Endothelial cell (in vitro differentiated cells): ENCODE results near the gene FAAP20. TPM values are rescaled to one million over a fixed set of nuclear protein-coding genes. Genes with fewer than 3 reads are reported as not detected.

Experiments
- DNase-seq: peaks from one replicate; pipeline ENCODE4 v3.0.0; 2021; ENCODE audit warnings: low spot score
- H3K27ac Mint-ChIP-seq: one replicate; pipeline ENCODE4 v1.8.0; 2021; ENCODE audit warnings: mixed read lengths, inconsistent platforms; ENCODE audit not compliant: unreplicated experiment
- H3K27me3 Mint-ChIP-seq: one replicate; pipeline ENCODE4 v1.8.0; 2021; ENCODE audit warnings: mild to moderate bottlenecking, moderate library complexity, mixed read lengths, inconsistent platforms; ENCODE audit not compliant: unreplicated experiment
- H3K36me3 Mint-ChIP-seq: one replicate; pipeline ENCODE4 v1.8.0; 2021; ENCODE audit warnings: mild to moderate bottlenecking, low read depth, mixed read lengths, inconsistent platforms; ENCODE audit not compliant: unreplicated experiment
- H3K4me1 Mint-ChIP-seq: one replicate; pipeline ENCODE4 v1.8.0; 2021; ENCODE audit warnings: mild to moderate bottlenecking, mixed read lengths, inconsistent platforms; ENCODE audit not compliant: unreplicated experiment
- H3K4me3 Mint-ChIP-seq: one replicate; pipeline ENCODE4 v1.8.0; 2021; ENCODE audit warnings: mild to moderate bottlenecking, mixed read lengths, inconsistent platforms; ENCODE audit not compliant: unreplicated experiment
- H3K9me3 Mint-ChIP-seq: one replicate; pipeline ENCODE4 v1.8.0; 2021; ENCODE audit warnings: mixed read lengths, inconsistent platforms; ENCODE audit not compliant: unreplicated experiment
- total RNA-seq: library from RNA; stranded (reverse); fragmentation: NEBNext Ultra II Directional; extraction: Animal tissue kit (Norgen Biotek cat#: 25700); gene quantifications from one replicate; pipeline ENCODE4 v1.2.1, GENCODE V29; 2021; ENCODE audit not compliant: unreplicated experiment
- TF ChIP-seq, protein P1 (sequence below): fragments of 200-600 bp; sonication (generic); IDR thresholded peaks from one replicate; pipeline ENCODE4 v1.5.0; 2021; ENCODE audit warnings: antibody characterized with exemption; ENCODE audit not compliant: unreplicated experiment

The FAAP20 gene
- total RNA-seq, 1 donor from 2014 or later: 118 TPM

DNA sequence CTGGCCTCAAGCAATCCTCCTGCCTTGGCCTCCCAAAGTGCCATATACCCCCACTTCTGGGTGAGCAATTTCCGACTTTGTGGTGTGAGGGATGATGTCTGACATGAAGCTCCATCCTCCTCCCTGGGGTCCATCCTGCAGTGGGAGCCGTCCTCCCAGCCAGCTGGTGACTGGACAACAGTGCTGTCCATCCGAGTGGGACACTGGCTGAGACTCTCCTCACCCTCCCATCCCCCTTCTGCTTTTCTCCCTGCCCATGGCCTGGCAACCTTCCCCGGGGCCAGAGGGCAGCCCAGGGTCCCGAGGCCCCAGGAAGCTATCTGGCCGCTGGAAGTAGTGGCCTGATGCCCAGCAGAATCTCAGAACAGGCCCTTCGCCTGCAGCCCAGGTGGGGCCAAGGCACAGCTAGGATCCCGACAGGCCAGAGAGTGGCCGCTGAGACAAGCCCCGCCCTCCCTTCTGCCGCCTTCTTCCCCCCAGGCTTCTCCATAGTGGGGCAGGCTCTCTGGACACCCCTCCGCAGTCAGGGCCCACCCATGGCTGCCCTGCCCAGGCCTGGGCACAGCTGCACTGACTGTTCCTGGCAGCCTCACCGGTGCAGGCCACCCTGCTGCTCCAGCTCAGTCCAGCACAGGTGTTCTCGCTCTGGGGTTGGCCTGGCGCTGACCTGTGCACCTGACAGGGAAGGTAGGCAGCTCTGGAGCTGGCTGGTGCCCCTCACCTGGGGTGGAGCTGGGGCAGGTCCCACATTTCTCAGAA is 8.4 kb upstream of the FAAP20 start:
- Mint-ChIP-seq H3K27me3 (peaks cover 14% of the 10 kb centered on the region), H3K9me3 (no peaks in the 10 kb centered on the region), H3K36me3 (no peaks in the 10 kb centered on the region), H3K4me3 (no peak overlapping the region), H3K27ac (no peak overlapping the region), H3K4me1 (no peaks in the 10 kb centered on the region)
- TF ChIP-seq, protein P1, sequence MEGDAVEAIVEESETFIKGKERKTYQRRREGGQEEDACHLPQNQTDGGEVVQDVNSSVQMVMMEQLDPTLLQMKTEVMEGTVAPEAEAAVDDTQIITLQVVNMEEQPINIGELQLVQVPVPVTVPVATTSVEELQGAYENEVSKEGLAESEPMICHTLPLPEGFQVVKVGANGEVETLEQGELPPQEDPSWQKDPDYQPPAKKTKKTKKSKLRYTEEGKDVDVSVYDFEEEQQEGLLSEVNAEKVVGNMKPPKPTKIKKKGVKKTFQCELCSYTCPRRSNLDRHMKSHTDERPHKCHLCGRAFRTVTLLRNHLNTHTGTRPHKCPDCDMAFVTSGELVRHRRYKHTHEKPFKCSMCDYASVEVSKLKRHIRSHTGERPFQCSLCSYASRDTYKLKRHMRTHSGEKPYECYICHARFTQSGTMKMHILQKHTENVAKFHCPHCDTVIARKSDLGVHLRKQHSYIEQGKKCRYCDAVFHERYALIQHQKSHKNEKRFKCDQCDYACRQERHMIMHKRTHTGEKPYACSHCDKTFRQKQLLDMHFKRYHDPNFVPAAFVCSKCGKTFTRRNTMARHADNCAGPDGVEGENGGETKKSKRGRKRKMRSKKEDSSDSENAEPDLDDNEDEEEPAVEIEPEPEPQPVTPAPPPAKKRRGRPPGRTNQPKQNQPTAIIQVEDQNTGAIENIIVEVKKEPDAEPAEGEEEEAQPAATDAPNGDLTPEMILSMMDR: no peak
- no peak for DNase-seq

DNA sequence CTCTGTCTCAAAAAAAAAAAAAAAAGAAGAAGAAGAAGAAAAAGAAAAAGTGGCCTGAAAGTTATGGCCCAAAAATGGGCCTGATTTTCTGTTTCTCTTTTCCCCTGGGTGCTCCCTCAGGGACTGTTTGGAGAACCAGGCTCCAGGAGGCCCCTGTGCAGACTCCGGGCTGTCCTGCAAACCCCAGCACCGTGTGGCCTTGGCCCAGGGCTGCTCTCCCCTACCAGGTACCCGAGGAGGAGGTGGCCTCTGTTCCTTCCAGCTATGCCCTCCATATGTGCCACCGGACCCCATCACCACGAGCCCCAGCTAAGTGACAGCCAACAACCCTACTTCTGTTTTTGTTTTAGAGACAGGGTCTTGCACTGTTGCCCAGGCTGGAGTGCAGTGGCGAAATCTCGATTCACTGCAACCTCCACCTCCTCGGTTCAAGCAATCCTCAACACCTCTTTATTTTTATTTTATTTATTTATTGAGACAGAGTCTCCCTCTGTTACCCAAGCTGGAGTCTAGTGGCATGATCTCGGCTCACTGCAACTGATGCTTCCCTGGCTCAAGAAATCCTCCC is 7.5 kb upstream of the FAAP20 start:
- DNase-seq: no peak
- no peaks in the 10 kb centered on the region for H3K9me3 Mint-ChIP-seq

DNA sequence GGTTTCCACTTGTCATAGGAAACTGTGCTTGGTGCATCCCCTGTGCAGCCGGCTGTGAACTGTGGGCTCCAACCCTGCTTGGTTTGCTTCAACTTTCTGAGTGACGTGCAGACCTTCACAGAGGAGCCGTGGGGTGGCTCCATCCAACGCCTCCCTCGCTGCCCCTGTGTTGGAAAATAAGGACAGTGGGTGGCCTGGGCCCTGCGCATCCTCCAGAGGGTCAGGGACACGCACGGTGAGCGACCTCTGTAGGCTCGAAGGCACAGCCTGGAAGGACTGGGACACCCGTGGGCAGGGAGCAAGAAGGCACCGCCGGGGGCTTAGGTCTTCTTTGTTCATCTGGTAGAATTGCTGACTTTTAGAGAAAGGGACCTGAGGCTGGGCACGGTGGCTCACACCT is 6.5 kb upstream of the FAAP20 start:
- Mint-ChIP-seq H3K27me3 (peaks cover 11% of the 10 kb centered on the region), H3K4me1 (no peaks in the 10 kb centered on the region), H3K27ac (no peak overlapping the region), H3K9me3 (no peaks in the 10 kb centered on the region), H3K4me3 (no peak overlapping the region), H3K36me3 (no peaks in the 10 kb centered on the region)
- DNase-seq: no peak
- TF ChIP-seq, protein P1: no peak

More for the DNA sequence above, 7.5 kb upstream of the FAAP20 start:
- no peak overlapping the region for H3K4me3 Mint-ChIP-seq
- TF ChIP-seq, protein P1: no peak
- no peaks in the 10 kb centered on the region for H3K36me3 Mint-ChIP-seq
- no peaks in the 10 kb centered on the region for H3K4me1 Mint-ChIP-seq
- H3K27me3 Mint-ChIP-seq: peaks cover 14% of the 10 kb centered on the region
- H3K27ac Mint-ChIP-seq: no peak overlapping the region

DNA sequence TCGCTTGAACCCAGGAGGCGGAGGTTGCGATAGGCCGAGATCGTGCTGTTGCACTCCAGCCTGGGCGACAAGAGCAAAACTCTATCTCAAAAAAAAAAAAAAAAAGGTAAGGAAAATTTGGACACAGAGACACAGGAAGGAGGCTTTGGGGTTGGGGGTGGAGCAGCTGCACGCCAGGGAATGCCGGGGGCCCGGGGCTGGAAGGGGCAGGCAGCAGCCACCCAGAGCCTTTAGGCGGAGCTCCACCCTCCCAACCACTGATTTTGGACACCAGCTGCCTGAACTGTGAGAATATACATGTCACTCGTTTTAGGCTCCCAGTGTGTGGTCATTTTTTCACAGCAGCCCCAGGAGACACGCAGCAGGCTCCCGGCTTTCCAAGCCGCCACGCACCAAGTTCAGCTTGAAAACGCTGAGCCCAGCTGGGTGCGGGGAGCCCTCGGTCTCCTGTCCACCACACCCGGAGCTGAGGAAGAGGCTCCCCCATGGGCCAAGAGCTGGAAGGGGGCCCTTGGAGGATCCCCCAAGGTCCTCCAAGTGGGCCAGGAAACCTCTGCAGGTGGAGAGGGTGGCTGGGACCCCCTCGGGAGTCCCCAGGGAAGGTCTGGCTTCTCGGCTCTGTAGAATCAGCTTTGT is 5.9 kb upstream of the FAAP20 start:
- Mint-ChIP-seq H3K9me3 (no peaks in the 10 kb centered on the region), H3K4me3 (no peak overlapping the region), H3K4me1 (no peaks in the 10 kb centered on the region), H3K27me3 (peaks cover 11% of the 10 kb centered on the region), H3K27ac (no peak overlapping the region), H3K36me3 (no peaks in the 10 kb centered on the region)
- DNase-seq: no peak
- TF ChIP-seq, protein P1: no peak
